ENCODE results near the gene ZDHHC7.

- no peak for TF ChIP-seq TAF1 (conservative IDR thresholded peaks at IDR 0.05)
- TF ChIP-seq CTCF (IDR thresholded peaks at IDR 0.05; ENCODE audit: low read depth, low read length, missing input control): no peak
- no peak for TF ChIP-seq YY1 (IDR thresholded peaks at IDR 0.05)
Measured at GRCh38 chr16:85017633-85018032, 6.3 kb upstream of the ZDHHC7 start.

Data from liver (tissue), 3 donors.